NOMO-1 (cell line): ENCODE measurements around the gene GSTT2.
"Not testable (repeated sequence)": the region's sequence is repeated elsewhere in the genome, so short reads cannot be mapped to it uniquely, and the experiment has no call there.

Experiments
- DNase-seq, 2 experiments: peaks; one replicate each; lab custom pipeline; 2025; ENCODE audit not compliant: unreplicated experiment in 2 of 2; lab: John Stamatoyannopoulos, UW

GSTT2 gene

GRCh38 chr22:23979557-23980240 is at the start of gene GSTT2:
Gene GSTT2, plus strand, starts transcription at chr22:23980134.
- DNase-seq = not testable (repeated sequence)

- no peak for DNase-seq
Observed at GRCh38 chr22:23938328-23939016, 41.5 kb upstream of the GSTT2 start.

- no peak for DNase-seq
Observed at GRCh38 chr22:23939017-23939357, 40.9 kb upstream of the GSTT2 start.

GRCh38 chr22:23940166-23940565 is 39.8 kb upstream of the GSTT2 start:
- DNase-seq = not testable (repeated sequence)

- not testable (repeated sequence) for DNase-seq
Observed at GRCh38 chr22:23947391-23947790, 32.5 kb upstream of the GSTT2 start.

GRCh38 chr22:23949764-23950163 is 30.2 kb upstream of the GSTT2 start:
- DNase-seq = not testable (repeated sequence)

GRCh38 chr22:23951383-23951782 is 28.6 kb upstream of the GSTT2 start:
- not testable (repeated sequence) for DNase-seq

- DNase-seq = not testable (repeated sequence)
Observed at GRCh38 chr22:23952794-23953405, 27.0 kb upstream of the GSTT2 start.

- DNase-seq = not testable (repeated sequence)
Observed at GRCh38 chr22:23953485-23953884, 26.4 kb upstream of the GSTT2 start.

- not testable (repeated sequence) for DNase-seq
Observed at GRCh38 chr22:23954193-23954990, 25.5 kb upstream of the GSTT2 start.

- DNase-seq = not testable (repeated sequence)
Observed at GRCh38 chr22:23954991-23955305, 25.0 kb upstream of the GSTT2 start.

GRCh38 chr22:23955886-23956285 is 24.0 kb upstream of the GSTT2 start:
- DNase-seq = not testable (repeated sequence)

- peak in 1 of 2 experiments; percentile 6 for DNase-seq
Observed at GRCh38 chr22:23956301-23956900, 23.5 kb upstream of the GSTT2 start.

- not testable (repeated sequence) for DNase-seq
Observed at GRCh38 chr22:23961084-23961771, 18.7 kb upstream of the GSTT2 start, which contains the start of gene GSTT2B. Gene GSTT2B, minus strand, starts transcription at chr22:23961195. Its CDS starts 64 bp downstream, at chr22:23961131.

- not testable (repeated sequence) for DNase-seq
Observed at GRCh38 chr22:23966094-23966493, 13.8 kb upstream of the GSTT2 start.

GRCh38 chr22:23966568-23966967 is 13.4 kb upstream of the GSTT2 start, which contains the start of gene DDTL:
Gene DDTL, plus strand, starts transcription at chr22:23966888. Its CDS starts 27 bp downstream, at chr22:23966915.
- DNase-seq = not testable (repeated sequence)

- no peak for DNase-seq
Observed at GRCh38 chr22:23969071-23969470, 10.9 kb upstream of the GSTT2 start.

- no peak for DNase-seq
Observed at GRCh38 chr22:23970201-23970641, 9.7 kb upstream of the GSTT2 start.

GRCh38 chr22:23970816-23971486 is 9.0 kb upstream of the GSTT2 start:
- no peak for DNase-seq
